RWPE2 (cell line): ENCODE measurements around the gene EEFSEC.

Experiments used
- ATAC-seq: fragments of 200-7000 bp; cut with Tn5 transposase; 3 replicates; pipeline ENCODE4 v1.9.1; 2021; ENCODE audit warnings: low read depth
- DNase-seq: peaks from one replicate; pipeline ENCODE4 v3.0.0-alpha.2; 2020; ENCODE audit warnings: low spot score
- H3K27ac ChIP-seq: fragments of 450-650 bp; 2 replicates; pipeline ENCODE4 v1.5.1; 2017; ENCODE audit warnings: mild to moderate bottlenecking; ENCODE audit not compliant: poor library complexity, severe bottlenecking
- H3K27me3 ChIP-seq: fragments of 250-450 bp; sonication (Bioruptor Pico); 2 replicates; pipeline ENCODE4 v1.5.1; 2021; ENCODE audit warnings: mild to moderate bottlenecking, moderate library complexity; ENCODE audit not compliant: insufficient read depth, poor library complexity, severe bottlenecking
- H3K36me3 ChIP-seq: fragments of 250-450 bp; sonication (Bioruptor Pico); 2 replicates; pipeline ENCODE4 v1.5.1; 2020; ENCODE audit warnings: low read depth, mild to moderate bottlenecking, moderate library complexity
- H3K4me1 ChIP-seq: fragments of 250-450 bp; sonication (Bioruptor Pico); 2 replicates; pipeline ENCODE4 v1.5.1; 2021; ENCODE audit warnings: mild to moderate bottlenecking, moderate library complexity; ENCODE audit not compliant: insufficient read depth, poor library complexity, severe bottlenecking
- H3K4me3 ChIP-seq: fragments of 250-450 bp; sonication (Bioruptor Pico); 2 replicates; pipeline ENCODE4 v1.5.1; 2021; ENCODE audit warnings: mild to moderate bottlenecking, moderate library complexity; ENCODE audit not compliant: severe bottlenecking
- H3K9me3 ChIP-seq: fragments of 250-450 bp; sonication (Bioruptor Pico); 2 replicates; pipeline ENCODE4 v1.5.1; 2021; ENCODE audit warnings: mild to moderate bottlenecking, moderate library complexity; ENCODE audit not compliant: severe bottlenecking
- CTCF ChIP-seq: fragments of 450-650 bp; IDR thresholded peaks from one replicate; pipeline ENCODE4 v1.5.1; 2017; ENCODE audit warnings: mild to moderate bottlenecking, moderate library complexity; ENCODE audit not compliant: poor library complexity, severe bottlenecking

Gene EEFSEC

DNA sequence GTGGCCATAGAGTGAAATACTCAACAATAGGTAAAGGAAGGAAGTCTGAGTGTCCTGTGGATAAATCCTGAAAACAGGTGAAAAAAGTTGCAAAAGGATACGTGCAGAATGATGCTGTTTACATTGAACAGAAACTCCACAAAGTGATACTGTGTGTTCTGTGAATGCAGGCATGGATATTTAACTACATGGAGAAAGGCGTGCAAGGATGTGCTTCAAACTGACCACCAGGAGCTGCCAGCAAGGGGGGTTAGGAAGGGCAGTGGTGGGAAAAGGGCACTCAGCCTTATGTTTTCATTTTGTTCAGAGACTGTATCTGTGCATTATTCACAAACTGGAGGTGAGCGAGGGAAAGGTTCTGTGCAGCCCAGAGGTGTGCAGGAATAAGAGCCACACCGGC is 266.0 kb downstream of the EEFSEC start:
- H3K36me3 ChIP-seq: no peaks in the 10 kb centered on the region
- H3K27me3 ChIP-seq: no peaks in the 10 kb centered on the region
- H3K9me3 ChIP-seq: no peaks in the 10 kb centered on the region
- no peak for ATAC-seq
- no peak overlapping the region for H3K4me3 ChIP-seq
- peaks cover 6% of the 10 kb centered on the region for H3K4me1 ChIP-seq
- TF ChIP-seq CTCF: no peak
- DNase-seq: no peak
- no peak overlapping the region for H3K27ac ChIP-seq

- DNase-seq (no peak), ATAC-seq (no peak)
- no peak for TF ChIP-seq CTCF
- Histone ChIP-seq H3K4me1 (peaks cover 13% of the 10 kb centered on the region), H3K36me3 (no peaks in the 10 kb centered on the region), H3K27me3 (no peaks in the 10 kb centered on the region), H3K27ac (no peak overlapping the region), H3K9me3 (no peaks in the 10 kb centered on the region), H3K4me3 (no peak overlapping the region)
Observed at GRCh38 chr3:128420289-128420688, 267.0 kb downstream of the EEFSEC start.

- H3K27ac ChIP-seq: no peak overlapping the region
- no peaks in the 10 kb centered on the region for H3K36me3 ChIP-seq
- peaks cover 13% of the 10 kb centered on the region for H3K4me1 ChIP-seq
- ATAC-seq (no peak), DNase-seq (no peak)
- H3K4me3 ChIP-seq: no peak overlapping the region
- no peaks in the 10 kb centered on the region for H3K27me3 ChIP-seq
- H3K9me3 ChIP-seq: no peaks in the 10 kb centered on the region
- no peak for TF ChIP-seq CTCF
Observed at GRCh38 chr3:128420720-128421438, 267.6 kb downstream of the EEFSEC start.

- TF ChIP-seq CTCF: no peak
- peaks cover 12% of the 10 kb centered on the region for H3K4me1 ChIP-seq
- no peaks in the 10 kb centered on the region for H3K9me3 ChIP-seq
Observed at GRCh38 chr3:128421439-128421836, 268.2 kb downstream of the EEFSEC start.

DNA sequence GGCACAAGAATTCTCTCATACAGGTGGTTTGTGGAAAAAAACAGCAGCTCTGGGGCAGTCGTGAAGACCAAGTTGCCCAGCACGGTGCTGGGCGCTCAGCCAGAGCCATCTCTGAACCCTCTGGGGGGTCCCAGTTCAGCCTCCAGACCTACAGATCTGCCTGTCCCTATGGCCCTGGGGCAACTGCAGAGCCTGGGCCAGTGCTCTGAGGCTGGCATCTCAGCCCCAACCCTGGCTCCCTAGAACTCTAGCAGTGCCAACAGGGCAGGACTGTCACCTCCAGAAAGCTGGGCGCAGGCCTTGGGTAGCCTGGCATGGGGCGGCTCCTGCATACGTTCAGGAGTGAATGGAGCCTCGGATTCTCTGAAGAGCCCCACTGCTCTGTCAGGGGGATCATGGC is 268.7 kb downstream of the EEFSEC start:
- DNase-seq (no peak), ATAC-seq (no peak)
- Histone ChIP-seq H3K4me1 (peaks cover 9% of the 10 kb centered on the region), H3K27me3 (no peaks in the 10 kb centered on the region), H3K27ac (no peak overlapping the region), H3K9me3 (no peaks in the 10 kb centered on the region), H3K4me3 (no peak overlapping the region), H3K36me3 (no peaks in the 10 kb centered on the region)
- TF ChIP-seq CTCF: no peak

More at GRCh38 chr3:128421439-128421836, 268.2 kb downstream of the EEFSEC start:
- H3K27me3 ChIP-seq: no peaks in the 10 kb centered on the region
- DNase-seq (no peak), ATAC-seq (no peak)
- no peak overlapping the region for H3K27ac ChIP-seq
- H3K4me3 ChIP-seq: no peak overlapping the region
- no peaks in the 10 kb centered on the region for H3K36me3 ChIP-seq
